ENCODE data around the gene MED13.
A peak's percentile ranks its signal among the peaks of the same experiment; 100 is the strongest.

The MED13 gene

GRCh38 chr17:62064791-62065563, at the start of gene MED13 (continued):
- peak; percentile 21; the same call in 1 of the 2 replicates for TF ChIP-seq ZEB2 (tag by site-specific recombination; IDR thresholded peaks at IDR 0.05)
- TF ChIP-seq ZFHX2 (tag by site-specific recombination; conservative IDR thresholded peaks at IDR 0.05), result no peak

- ChIA-PET CTCF (interaction anchor here (0.7 to 0.9 kb wide), 2 partner anchors 466 to 522 kb away, joined by 3 read pairs; no protein-coding TSS in a partner anchor), POLR2A (no interaction called here)
- Histone ChIP-seq H3K4me3 (ENCODE audit: low read depth, low read length) (no peak overlapping the region), H3K4me1 (ENCODE audit: control insufficient read depth, insufficient read depth, low read length) (no peaks in the 10 kb centered on the region; the same call in 1 of the 2 replicates), H3K27ac (ENCODE audit: extremely low read depth, low read depth, low read length) (no peak overlapping the region), H3K9me3 (ENCODE audit: control insufficient read depth, insufficient read depth, low read depth, low read length) (no peaks in the 10 kb centered on the region), H3K36me3 (ENCODE audit: control insufficient read depth in 2 of 2, insufficient read depth in 1 of 2, low read length in 2 of 2) (no peaks in the 10 kb centered on the region)
- TF ChIP-seq ZBTB49 (tag by site-specific recombination; IDR thresholded peaks at IDR 0.05; ENCODE audit: low read depth), result no peak
These were observed 47.2 kb upstream of the MED13 start for GRCh38 chr17:62112229-62112628.

GRCh38 chr17:62111562-62112171, 46.6 kb upstream of the MED13 start:
- Histone ChIP-seq H3K4me3 (ENCODE audit: low read depth, low read length) (no peak overlapping the region), H3K27ac (ENCODE audit: extremely low read depth, low read depth, low read length) (no peak overlapping the region), H3K36me3 (ENCODE audit: control insufficient read depth in 2 of 2, insufficient read depth in 1 of 2, low read length in 2 of 2) (no peaks in the 10 kb centered on the region), H3K4me1 (ENCODE audit: control insufficient read depth, insufficient read depth, low read length) (no peaks in the 10 kb centered on the region; the same call in none of the 2 replicates), H3K9me3 (ENCODE audit: control insufficient read depth, insufficient read depth, low read depth, low read length) (no peaks in the 10 kb centered on the region)
- TF ChIP-seq ZBTB26 (tag by site-specific recombination; optimal IDR thresholded peaks at IDR 0.05) (no peak), SP3 (tag by site-specific recombination; IDR thresholded peaks at IDR 0.05) (no peak), REST (tag by site-specific recombination; IDR thresholded peaks at IDR 0.05) (peak; percentile 77), KLF1 (tag by site-specific recombination; IDR thresholded peaks at IDR 0.05) (peak; percentile 57), ZNF664 (tag by site-specific recombination; IDR thresholded peaks at IDR 0.05) (no peak), SETDB1 (IDR thresholded peaks at IDR 0.05; ENCODE audit: insufficient read length, low read length) (no peak), PATZ1 (tag by site-specific recombination; IDR thresholded peaks at IDR 0.05) (no peak)
- CTCF ChIA-PET, result interaction anchor here (0.7 to 1.0 kb wide), 4 partner anchors 46 to 522 kb away, joined by 3 to 5 read pairs (median 3); no protein-coding TSS in a partner anchor
- POLR2A ChIA-PET, result no interaction called here
